Fibroblast of skin of right quadriceps (primary cell): ENCODE data around the gene SIM2.

ENCODE experiments used
- DNase-seq: peaks from one replicate; pipeline ENCODE4 v3.0.0-alpha.2; 2013

Gene SIM2

GRCh38 chr21:36717976-36718375 lies 19.1 kb downstream of the SIM2 start:
- DNase-seq, result no peak

DNA sequence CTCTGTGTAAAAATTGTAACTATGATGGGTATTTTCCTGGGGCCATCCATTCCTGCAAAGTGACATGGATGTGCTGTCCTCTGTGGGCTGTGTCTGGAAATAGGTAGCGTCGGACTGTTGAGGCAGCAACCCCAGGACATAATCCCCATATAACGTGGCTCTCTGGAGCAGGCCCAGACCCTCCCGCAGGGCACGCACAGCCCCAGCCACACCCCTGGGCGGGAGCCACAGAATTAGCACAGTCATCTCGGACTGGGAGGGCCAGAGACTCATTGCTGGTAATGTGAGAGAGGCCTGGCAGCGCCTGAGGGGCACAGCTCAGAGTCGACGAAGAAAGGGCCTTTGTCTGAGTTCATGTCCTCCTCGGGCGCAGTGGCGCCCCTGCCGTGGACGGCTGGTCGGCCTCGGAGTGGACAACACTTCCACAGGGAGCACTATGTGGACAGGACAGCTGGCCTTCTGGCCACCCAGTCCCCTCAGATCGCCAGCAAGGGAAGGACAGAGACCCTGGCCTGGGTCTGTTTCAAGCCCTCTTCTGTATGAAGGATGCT lies 20.1 kb downstream of the SIM2 start:
- no peak for DNase-seq

DNA sequence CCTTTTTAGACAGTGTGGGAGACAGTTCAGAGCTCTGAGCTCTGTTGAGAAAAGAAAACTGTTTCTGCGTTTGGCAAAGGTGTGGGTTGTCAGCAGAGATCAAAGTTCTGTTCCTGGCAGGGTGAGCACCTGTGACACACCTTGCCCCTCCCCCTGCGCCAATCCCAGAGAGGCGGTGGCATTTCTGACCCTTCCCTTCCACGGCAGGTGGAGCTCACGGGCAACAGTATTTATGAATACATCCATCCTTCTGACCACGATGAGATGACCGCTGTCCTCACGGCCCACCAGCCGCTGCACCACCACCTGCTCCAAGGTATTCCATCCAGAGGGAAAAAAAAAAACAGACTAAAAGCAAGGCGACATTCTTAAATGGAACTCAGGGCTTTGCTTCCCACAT lies 20.7 kb downstream of the SIM2 start:
- DNase-seq, result no peak

DNA sequence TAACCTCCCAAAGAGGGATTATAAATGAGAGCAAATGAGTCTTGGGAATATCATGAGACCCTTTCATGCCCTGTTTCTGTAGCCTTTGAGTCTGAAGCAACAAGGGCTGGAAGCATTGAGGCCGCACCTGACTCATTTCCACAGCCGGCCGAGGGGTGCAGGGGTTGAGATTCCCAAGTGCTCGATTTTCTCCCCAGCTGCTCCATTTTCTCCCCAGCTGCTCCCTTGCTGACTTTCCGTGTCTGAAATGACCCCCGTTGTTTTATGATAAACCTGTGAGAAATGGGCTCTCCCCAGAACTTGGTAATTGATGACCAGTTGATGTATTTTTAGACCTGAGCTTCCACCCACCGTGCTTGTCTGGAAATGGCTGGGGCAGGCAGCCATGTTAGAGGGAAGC lies 22.9 kb downstream of the SIM2 start:
- DNase-seq, result no peak

DNA sequence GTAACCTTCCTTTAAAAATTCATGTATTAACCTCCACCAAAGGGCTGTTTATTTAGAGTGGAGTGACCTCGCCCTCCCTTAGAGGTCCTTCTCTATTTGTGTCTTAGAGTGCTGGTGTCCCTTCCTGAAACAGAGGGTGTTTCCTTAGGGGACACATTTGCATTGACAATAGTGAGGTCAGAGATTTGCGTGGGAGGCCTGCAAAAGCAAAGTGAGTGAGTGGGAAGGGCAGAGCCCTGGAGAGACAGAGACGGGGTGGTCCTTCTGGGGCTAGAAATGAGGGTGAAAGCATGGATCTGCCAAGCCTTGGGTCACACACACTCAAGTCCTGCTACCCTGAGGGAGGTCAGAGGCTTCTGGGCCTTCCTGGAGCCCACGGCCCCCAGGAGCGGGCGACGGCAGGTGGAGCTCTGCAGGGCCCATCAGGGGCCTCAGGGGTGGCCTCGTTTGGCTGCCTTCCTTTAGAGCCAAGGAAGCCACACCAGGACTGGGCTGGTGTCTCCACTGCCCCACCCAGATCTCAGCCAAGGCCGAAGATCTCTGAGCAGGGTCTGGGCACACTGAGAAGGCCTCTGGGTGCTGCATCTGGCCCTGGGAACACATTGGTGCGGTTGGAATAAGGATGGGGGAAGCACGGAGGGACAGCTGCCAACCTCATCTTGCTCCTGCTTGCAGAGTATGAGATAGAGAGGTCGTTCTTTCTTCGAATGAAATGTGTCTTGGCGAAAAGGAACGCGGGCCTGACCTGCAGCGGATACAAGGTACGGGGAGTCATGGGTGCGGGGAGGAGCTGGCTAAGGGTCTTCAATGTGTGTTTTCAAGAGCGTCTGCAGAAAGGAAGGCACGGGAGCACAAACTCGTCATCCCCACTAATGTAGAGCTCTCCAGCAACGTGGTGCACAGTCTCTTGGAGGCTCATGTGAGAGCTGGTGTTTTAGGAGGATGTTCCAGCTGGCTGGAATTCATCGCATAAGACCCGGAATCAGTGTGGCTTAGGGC lies 23.8 kb downstream of the SIM2 start:
- no peak for DNase-seq

DNA sequence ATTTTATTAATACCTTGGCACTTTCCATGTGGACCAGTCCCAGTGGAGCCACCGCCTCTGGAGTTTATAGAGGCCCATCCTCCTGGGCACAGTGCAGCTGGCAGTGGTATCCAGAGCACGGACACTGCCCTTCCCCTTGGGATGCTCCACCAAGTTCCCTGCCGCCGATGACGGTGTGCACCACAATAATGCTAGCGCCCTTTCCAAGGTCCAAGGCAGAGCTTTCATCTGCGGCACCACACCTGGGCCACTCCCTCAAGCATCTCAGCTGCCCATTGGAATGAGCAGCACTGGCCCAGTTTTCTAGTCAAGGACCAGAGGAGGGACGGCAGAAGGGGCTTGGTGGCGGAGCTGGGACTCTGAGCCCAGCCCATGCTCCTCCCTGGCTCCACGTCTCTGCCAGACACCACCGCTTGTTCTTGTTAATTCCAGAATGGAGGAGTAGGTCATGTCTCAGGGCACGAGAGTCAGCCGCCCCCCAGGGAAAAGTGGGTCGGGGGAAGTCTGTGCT lies 24.5 kb downstream of the SIM2 start:
- no peak for DNase-seq

- no peak for DNase-seq
These were observed 25.7 kb downstream of the SIM2 start for GRCh38 chr21:36724660-36725059.

GRCh38 chr21:36725793-36726386 lies 27.0 kb downstream of the SIM2 start:
- no peak for DNase-seq

- DNase-seq, result no peak
These were observed 29.0 kb downstream of the SIM2 start for GRCh38 chr21:36727866-36728265.

DNA sequence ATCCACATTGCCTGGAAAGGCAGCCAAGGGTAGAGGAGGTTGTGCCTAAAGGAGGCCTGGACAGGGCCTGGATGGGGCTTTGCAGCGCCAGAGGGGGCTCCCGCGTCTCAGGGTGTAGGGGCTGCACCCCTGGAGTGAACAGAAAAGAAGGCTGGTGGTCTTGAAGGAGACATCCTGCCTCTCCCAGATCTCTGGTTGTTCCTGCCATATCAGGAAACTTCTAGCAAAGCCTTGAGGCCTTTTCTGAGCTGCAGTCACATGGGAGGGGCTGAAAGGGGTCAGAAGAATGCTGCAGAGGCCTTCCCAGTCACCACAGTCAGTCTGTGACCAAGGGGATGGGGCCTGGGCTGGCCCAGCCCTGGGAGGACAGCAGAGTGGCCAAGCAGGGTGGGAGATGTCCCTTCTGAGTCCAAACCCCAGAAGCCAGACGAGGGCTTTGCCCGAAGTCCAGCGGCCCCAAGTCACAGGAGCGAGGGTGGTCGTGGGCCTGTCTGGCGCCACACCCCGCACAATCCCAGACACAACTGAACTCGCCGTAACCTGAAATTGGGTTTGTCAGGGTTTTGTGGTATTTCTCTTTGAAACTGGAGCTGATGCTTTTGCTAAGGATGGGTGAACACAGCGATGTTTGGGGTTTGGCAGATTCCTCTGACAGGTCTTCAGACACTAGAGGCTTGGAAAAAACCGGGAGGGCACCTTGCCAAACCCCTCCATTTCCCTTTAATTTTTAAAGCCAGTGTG lies 29.6 kb downstream of the SIM2 start:
- DNase-seq, result no peak

GRCh38 chr21:36729310-36729970 lies 30.5 kb downstream of the SIM2 start:
- DNase-seq, result no peak

DNA sequence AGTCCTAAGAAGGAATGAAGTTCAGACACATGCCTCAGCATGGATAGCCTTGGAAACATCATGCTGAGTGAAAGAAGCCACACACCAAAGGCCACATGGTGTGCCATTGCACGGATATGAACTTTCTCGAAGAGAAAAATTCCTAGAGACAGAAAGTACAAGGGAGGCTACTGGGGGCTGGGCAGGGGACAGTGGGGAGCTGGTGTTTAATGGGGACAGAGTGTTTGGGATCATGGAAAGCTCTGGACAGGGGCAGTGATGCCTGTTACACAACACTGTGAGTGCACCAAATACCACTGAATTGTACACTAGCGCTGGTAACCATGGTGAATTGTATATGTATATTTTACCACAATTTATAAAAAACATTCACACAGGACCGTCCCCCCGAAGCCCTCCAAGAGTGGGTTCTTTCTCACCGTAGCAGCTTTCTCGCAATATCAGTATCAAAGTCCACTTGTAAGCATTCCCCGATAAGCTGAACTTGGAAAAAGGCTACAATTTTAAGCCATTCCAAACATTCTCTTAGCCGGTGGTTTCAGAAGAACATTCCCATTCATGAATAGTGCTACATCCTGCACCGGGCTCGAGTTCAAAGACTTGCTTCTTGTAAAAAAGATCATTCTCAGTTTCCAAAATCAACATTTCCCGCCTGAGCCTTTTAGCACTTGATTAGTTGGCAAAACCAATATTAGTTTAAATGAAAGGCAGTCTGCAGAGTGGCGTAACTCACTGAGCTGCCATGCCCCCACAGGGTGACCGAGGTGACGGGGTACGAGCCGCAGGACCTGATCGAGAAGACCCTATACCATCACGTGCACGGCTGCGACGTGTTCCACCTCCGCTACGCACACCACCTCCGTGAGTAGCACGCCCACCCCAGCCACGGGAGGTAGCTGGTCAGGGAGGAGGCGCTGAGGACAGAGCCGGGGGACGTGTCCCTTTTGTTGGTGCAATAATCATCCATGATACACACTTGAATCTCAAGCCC lies 31.7 kb downstream of the SIM2 start:
- no peak for DNase-seq

DNA sequence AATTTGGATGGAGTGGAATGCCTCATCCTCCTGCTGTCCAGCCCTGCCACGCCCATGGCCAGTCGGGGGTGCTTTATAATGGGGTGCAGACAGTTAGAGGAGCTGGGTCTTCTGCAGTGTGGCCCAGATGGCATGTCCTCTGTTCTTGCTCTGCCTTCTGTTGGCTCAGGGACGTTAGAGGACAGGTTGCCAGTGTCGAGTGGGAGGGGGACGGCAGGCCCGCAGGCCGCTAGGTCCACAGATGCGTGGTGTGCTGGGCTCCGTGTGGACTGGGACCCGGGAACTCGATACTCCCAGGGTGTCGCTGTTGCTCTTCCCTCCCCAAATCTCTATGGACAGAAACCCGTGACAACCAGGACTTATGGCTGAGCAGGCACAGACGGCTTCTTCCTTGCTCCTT lies 33.3 kb downstream of the SIM2 start:
- DNase-seq, result no peak

GRCh38 chr21:36732761-36733160 lies 33.8 kb downstream of the SIM2 start:
- DNase-seq, result no peak

DNA sequence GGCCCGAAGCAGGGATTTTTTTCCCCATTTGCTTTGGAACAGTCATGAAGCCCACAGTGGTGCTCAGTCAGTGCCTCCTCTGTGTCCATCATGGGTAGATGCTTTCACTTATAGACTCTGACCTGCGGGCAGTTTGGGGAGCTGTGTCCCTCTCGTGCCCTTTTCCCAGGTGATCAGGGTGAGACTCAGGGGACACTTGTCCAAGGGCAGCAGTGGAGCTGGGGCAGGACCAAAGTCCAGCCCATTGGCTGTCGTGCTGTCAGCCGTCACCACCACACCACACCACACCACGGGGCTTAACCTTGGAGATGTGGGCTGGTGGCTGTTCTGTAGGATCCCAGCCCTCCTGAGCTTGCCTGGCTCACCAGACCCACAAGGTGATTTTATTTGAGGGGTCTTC lies 34.9 kb downstream of the SIM2 start:
- DNase-seq, result no peak

DNA sequence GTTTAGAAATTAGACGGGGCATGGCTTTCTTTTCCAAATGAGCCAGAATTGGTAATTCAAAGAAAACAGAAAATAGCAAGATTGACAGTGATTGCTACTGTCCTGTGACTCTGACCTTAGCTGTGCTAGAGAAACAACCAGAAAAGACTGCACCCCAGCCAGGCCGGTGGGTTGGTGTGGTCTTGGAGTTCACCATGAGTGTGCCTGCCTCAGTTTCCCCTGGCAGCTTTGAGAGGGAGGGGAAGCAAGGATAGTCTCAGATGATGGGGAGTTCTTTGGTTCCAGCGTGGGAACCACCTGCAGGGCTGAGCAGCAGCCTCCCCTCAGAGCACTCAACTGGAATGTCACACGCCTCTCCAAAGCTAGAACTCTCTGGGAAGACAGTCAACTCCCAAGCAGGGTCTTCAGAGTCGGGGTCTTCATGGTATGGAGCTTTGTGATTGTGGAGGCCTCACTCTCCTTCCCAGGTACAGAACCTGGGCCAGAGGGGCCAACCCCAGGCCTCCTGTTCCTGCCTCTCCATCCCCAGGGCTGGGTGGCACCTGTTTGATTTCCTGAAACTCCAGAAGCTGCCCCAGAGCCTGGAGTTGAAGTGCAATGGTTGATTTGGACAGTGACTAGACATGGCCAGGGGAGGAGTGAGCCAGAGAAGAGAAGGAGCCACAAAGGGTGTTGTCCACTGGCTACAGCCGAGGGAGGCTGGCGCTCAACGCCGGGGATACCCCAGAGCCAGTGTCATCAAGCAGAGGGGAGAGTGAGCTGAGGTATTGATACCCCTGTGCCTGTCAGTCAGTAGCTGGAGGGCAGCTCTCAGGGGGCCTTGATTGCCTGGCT lies 35.7 kb downstream of the SIM2 start:
- no peak for DNase-seq

- no peak for DNase-seq
These were observed 36.2 kb downstream of the SIM2 start for GRCh38 chr21:36735201-36735515.

- no peak for DNase-seq
These were observed 36.9 kb downstream of the SIM2 start for GRCh38 chr21:36735724-36736320.

DNA sequence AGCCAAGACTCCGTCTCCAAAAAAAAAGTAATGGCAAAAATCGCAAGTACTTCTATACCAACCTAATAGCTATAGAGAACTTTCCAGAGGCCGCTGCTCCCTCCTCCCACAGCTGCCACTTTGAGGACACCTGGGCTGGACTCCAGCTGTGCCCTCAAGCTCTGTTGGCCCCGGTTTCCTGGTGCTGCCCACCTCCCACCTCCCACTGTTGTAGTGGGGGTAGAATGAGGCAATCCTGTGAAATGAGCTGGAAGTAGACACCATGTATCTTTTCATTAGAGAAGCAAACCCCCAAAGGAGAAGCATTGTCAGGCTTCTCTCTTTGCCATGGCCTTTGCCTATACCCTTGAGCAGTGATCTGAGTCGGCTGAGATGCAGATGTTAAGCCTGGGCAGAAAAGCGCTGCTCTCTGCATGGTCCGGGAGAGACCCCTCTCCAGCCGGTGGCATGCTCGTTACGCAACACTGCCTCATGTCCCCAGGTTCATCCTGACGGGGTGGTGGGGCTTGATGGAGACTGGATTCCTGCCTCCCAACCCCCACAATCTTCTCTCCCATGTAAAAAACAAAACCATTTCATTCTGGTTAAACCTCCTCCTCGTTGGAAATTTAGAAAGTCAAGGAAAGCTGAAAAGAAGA lies 39.7 kb downstream of the SIM2 start:
- no peak for DNase-seq

DNA sequence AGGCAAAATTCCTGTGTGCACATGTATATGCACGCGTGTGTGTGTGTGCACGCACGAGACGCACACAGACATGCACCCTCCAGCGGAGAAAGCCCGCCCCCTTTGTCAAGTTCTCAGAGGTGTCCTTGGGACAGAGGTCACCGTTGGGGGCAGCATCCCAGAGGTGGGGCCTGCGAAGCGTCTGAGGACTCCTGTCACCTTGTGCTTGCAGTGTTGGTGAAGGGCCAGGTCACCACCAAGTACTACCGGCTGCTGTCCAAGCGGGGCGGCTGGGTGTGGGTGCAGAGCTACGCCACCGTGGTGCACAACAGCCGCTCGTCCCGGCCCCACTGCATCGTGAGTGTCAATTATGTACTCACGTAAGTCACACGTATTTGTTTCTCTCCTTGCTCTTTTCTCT lies 42.6 kb downstream of the SIM2 start:
- no peak for DNase-seq
